B cell (primary cell): ENCODE measurements around the gene ETNPPL. TPM values are rescaled to one million over a fixed set of nuclear protein-coding genes. Genes with fewer than 3 reads are reported as not detected.

ENCODE experiments used
- ATAC-seq: fragments of 200-7000 bp; cut with Tn5 transposase; one replicate; pipeline ENCODE4 v1.10.0; 2021; ENCODE audit warnings: low read depth, mild to moderate bottlenecking, moderate number of reproducible peaks, moderate library complexity
- CTCF ChIA-PET: fragments of 350-600 bp; sonication (Branson Sonifier 250); formaldehyde crosslinking; loops from one replicate; lab custom pipeline; 2021; ENCODE audit warnings: antibody characterized with exemption, inconsistent platforms; lab: Charles Lee
- POLR2A ChIA-PET: fragments of 350-600 bp; sonication (Branson Sonifier 250); formaldehyde crosslinking; loops from one replicate; lab custom pipeline; 2021; ENCODE audit warnings: antibody characterized with exemption; lab: Charles Lee
- DNase-seq: peaks from one replicate; pipeline ENCODE4 v3.0.0; 2013
- H2AFZ ChIP-seq: 2 replicates; pipeline ENCODE4 v1.6.1; 2012; ENCODE audit warnings: mild to moderate bottlenecking, low read depth, low read length; ENCODE audit not compliant: insufficient read depth, poor library complexity, severe bottlenecking
- H3K27ac ChIP-seq, 2 donors: 1 replicate in 1 of 2; 2 replicates in 1 of 2; pipeline ENCODE4 v1.5.1; 2012 to 2013; ENCODE audit warnings: low read length in 2 of 2, mild to moderate bottlenecking in 2 of 2, moderate library complexity in 1 of 2
- H3K27me3 ChIP-seq, 4 experiments: fragments of 200-600 bp in 1 of 4; sonication (generic) in 1 of 4; replicated peaks in 1 of 4; 1 replicate in 2 of 4; 2 replicates in 2 of 4; pipeline versions ENCODE4 v1.6.1 to v1.7.0; 2013 to 2016; ENCODE audit warnings: low read length in 3 of 4, mild to moderate bottlenecking in 2 of 4, mixed read lengths in 1 of 4, moderate library complexity in 1 of 4; ENCODE audit not compliant: insufficient read depth in 4 of 4, control insufficient read depth in 3 of 4; ENCODE audit errors: control extremely low read depth in 1 of 4
- H3K36me3 ChIP-seq, 2 experiments: replicated peaks in 1 of 2; 1 replicate in 1 of 2; 2 replicates in 1 of 2; pipeline versions ENCODE4 v1.6.1 to v1.7.1; 2013; ENCODE audit warnings: low read length in 1 of 2; ENCODE audit not compliant: insufficient read depth in 2 of 2, control insufficient read depth in 1 of 2; ENCODE audit errors: control extremely low read depth in 1 of 2, extremely low read depth in 1 of 2
- H3K4me1 ChIP-seq, 2 donors: fragments of 200-600 bp in 1 of 2; sonication (generic) in 1 of 2; 1 replicate in 1 of 2; 2 replicates in 1 of 2; pipeline versions ENCODE4 v1.5.1 to v1.6.1; 2013 to 2017; ENCODE audit warnings: low read length in 2 of 2; ENCODE audit not compliant: control insufficient read depth in 2 of 2, insufficient read depth in 2 of 2
- H3K4me2 ChIP-seq: replicated peaks from 2 replicates; pipeline ENCODE3; 2012; ENCODE audit warnings: mild to moderate bottlenecking, low read depth, low read length; ENCODE audit not compliant: poor library complexity, severe bottlenecking
- H3K4me3 ChIP-seq, 5 experiments: fragments of 200-600 bp in 1 of 5; sonication (generic) in 1 of 5; 1 replicate in 3 of 5; 2 replicates in 2 of 5; pipeline versions ENCODE4 v1.5.1 to v1.7.0; 2011 to 2016; ENCODE audit warnings: low read length in 4 of 5, mild to moderate bottlenecking in 4 of 5, low read depth in 2 of 5, control low read depth in 1 of 5, moderate library complexity in 1 of 5; ENCODE audit not compliant: insufficient read depth in 1 of 5; ENCODE audit errors: control extremely low read depth in 1 of 5, extremely low read depth in 1 of 5
- H3K79me2 ChIP-seq: fragments of 200-600 bp; sonication (generic); one replicate; pipeline ENCODE4 v1.6.0; 2016; ENCODE audit warnings: low read length; ENCODE audit not compliant: control insufficient read depth, insufficient read depth
- H3K9ac ChIP-seq: fragments of 200-600 bp; sonication (generic); 2 replicates; pipeline ENCODE4 v1.6.1; 2017; ENCODE audit warnings: mild to moderate bottlenecking, low read length, moderate library complexity
- H3K9me3 ChIP-seq, 3 donors: one replicate each; pipeline versions ENCODE4 v1.6.1 to v1.7.1; 2013; ENCODE audit warnings: low read length in 2 of 3; ENCODE audit not compliant: control insufficient read depth in 2 of 3, insufficient read depth in 1 of 3; ENCODE audit errors: control extremely low read depth in 1 of 3
- H4K20me1 ChIP-seq: 2 replicates; pipeline ENCODE4 v1.6.0; 2012; ENCODE audit warnings: mild to moderate bottlenecking, low read length; ENCODE audit not compliant: insufficient read depth, control insufficient read depth, poor library complexity, severe bottlenecking
- H3K27ac Mint-ChIP-seq: one replicate; pipeline ENCODE4 v1.8.0; 2021; ENCODE audit warnings: mixed read lengths
- H3K27me3 Mint-ChIP-seq: one replicate; pipeline ENCODE4 v1.8.0; 2021; ENCODE audit warnings: mixed read lengths
- H3K4me1 Mint-ChIP-seq: one replicate; pipeline ENCODE4 v1.8.0; 2021; ENCODE audit warnings: mixed read lengths
- H3K4me3 Mint-ChIP-seq: one replicate; pipeline ENCODE4 v1.8.0; 2021; ENCODE audit warnings: mixed read lengths
- H3K9me3 Mint-ChIP-seq: one replicate; pipeline ENCODE4 v1.8.0; 2022; ENCODE audit warnings: mixed read lengths; ENCODE audit not compliant: insufficient read depth
- EZH2 ChIP-seq: IDR thresholded peaks from 2 replicates; pipeline ENCODE4 v1.6.1; 2012; ENCODE audit warnings: borderline replicate concordance, low read depth, mild to moderate bottlenecking, moderate library complexity, low read length; ENCODE audit not compliant: insufficient read depth, poor library complexity, severe bottlenecking
- WGBS: methylation state at CpG from one replicate; pipeline ENCODE4 v1.1.5; 2013; ENCODE audit warnings: missing lambda C conversion rate; ENCODE audit not compliant: insufficient coverage; 5-methylcytosine and 5-hydroxymethylcytosine counted together
- intact Hi-C: fragments of 100-400 bp; cut with micrococcal nuclease; formaldehyde crosslinking; loops from one replicate; pipeline ENCODE4 v1.10.0; 2022
- polyA plus RNA-seq: library from polyadenylated mRNA; depleted of rRNA; stranded (reverse); fragments of >200 nt; gene quantifications from 2 replicates; pipeline ENCODE4 v1.2.3, GENCODE V29; 2012
- total RNA-seq, 2 donors: library from RNA; stranded (reverse); fragments of 120-200 nt in 1 of 2; gene quantifications; 1 replicate in 1 of 2; 2 replicates in 1 of 2; pipeline versions ENCODE4 v1.2.3 to v1.2.4, GENCODE V29; 2013 to 2022
- TF ChIP-seq, protein P1 (sequence below): fragments of 200-600 bp; IDR thresholded peaks from one replicate; pipeline ENCODE4 v1.8.0; 2022; ENCODE audit warnings: antibody characterized with exemption, mild to moderate bottlenecking

Gene ETNPPL
- total and polyA plus RNA-seq, 2 donors (not counting 1 experiment from before 2014, with no cell fraction given): not detected

DNA sequence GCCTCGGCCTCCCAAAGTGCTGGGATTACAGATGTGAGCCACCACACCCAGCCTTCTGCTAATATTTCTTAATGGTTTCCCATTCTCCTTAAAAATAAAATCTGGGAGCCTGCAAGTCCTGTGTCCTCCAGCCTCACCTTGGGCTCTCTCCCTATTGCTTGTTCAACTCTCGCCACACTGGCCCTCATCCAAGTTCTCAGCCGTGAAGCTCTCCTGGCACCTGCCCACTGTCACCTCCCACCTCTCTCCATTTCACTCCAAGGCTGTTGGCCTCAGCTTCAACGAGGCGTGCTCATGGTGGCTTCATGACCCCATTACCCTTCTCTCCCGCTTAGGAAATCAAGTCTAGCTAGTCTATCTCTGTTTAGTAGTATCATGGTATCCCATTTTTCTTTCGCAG, 9.5 kb upstream of the ETNPPL start:
- Histone ChIP-seq H4K20me1 (no peaks in the 10 kb centered on the region), H3K4me2 (no peak overlapping the region), H2AFZ (no peak overlapping the region), H3K27ac (no peak overlapping the region), H3K9me3 (no peaks in the 10 kb centered on the region), H3K36me3 (no peaks in the 10 kb centered on the region), H3K4me1 (no peaks in the 10 kb centered on the region), H3K27me3 (peaks cover 0 to 3% (median 0%) of the 10 kb centered on the region in 4 experiments), H3K4me3 (no peak overlapping the region), H3K79me2 (no peaks in the 10 kb centered on the region), H3K9ac (no peak overlapping the region)
- TF ChIP-seq EZH2: no peak
- TF ChIP-seq, protein P1, sequence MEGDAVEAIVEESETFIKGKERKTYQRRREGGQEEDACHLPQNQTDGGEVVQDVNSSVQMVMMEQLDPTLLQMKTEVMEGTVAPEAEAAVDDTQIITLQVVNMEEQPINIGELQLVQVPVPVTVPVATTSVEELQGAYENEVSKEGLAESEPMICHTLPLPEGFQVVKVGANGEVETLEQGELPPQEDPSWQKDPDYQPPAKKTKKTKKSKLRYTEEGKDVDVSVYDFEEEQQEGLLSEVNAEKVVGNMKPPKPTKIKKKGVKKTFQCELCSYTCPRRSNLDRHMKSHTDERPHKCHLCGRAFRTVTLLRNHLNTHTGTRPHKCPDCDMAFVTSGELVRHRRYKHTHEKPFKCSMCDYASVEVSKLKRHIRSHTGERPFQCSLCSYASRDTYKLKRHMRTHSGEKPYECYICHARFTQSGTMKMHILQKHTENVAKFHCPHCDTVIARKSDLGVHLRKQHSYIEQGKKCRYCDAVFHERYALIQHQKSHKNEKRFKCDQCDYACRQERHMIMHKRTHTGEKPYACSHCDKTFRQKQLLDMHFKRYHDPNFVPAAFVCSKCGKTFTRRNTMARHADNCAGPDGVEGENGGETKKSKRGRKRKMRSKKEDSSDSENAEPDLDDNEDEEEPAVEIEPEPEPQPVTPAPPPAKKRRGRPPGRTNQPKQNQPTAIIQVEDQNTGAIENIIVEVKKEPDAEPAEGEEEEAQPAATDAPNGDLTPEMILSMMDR: no peak
- ChIA-PET CTCF (no interaction called here), POLR2A (no interaction called here)
- Mint-ChIP-seq H3K27ac (no peak overlapping the region), H3K9me3 (no peaks in the 10 kb centered on the region), H3K4me1 (no peaks in the 10 kb centered on the region), H3K4me3 (no peak overlapping the region), H3K27me3 (peaks cover 18% of the 10 kb centered on the region)
- DNase-seq (no peak), ATAC-seq (no peak)
- WGBS: 93% methylated on average over 3 of the region's 7 CpGs
- intact Hi-C loops: no loop called here

DNA sequence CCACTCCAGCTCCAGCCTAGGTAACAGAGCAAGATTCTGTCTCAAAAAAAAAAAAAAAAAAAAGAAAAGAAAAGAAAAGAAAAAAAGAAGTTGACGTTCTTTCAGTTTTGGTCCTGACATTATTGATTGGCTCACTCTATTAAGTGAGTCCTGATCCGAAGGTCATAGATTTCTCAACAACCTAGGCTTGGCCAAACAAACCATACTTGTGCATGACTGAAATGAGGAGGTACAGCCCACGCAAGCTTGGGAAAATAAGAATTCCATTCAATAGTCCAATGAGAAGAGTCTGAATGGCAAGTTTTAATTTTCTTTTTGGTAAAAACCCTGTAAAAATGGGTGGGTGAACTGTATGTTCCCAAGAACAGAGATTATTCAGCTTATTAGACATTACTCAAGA, 3.2 kb upstream of the ETNPPL start:
- intact Hi-C loops: no loop called here
- no peak for ATAC-seq

More for the DNA sequence above, 3.2 kb upstream of the ETNPPL start:
- TF ChIP-seq, protein P1: no peak
- no peak for TF ChIP-seq EZH2
- Histone ChIP-seq H3K79me2 (no peaks in the 10 kb centered on the region), H2AFZ (no peak overlapping the region), H3K4me3 (no peak overlapping the region), H3K9me3 (peaks cover 0 to 5% (median 3%) of the 10 kb centered on the region in 3 donors), H3K4me1 (peaks cover 13% of the 10 kb centered on the region in 2 donors), H3K9ac (no peak overlapping the region), H4K20me1 (no peaks in the 10 kb centered on the region), H3K27me3 (peaks cover 0 to 38% (median 17%) of the 10 kb centered on the region in 4 experiments), H3K27ac (no peak overlapping the region), H3K36me3 (no peaks in the 10 kb centered on the region), H3K4me2 (no peak overlapping the region)
- DNase-seq: no peak
- Mint-ChIP-seq H3K4me3 (no peak overlapping the region), H3K4me1 (peaks cover 14% of the 10 kb centered on the region), H3K27ac (no peak overlapping the region), H3K9me3 (no peaks in the 10 kb centered on the region), H3K27me3 (peaks cover 33% of the 10 kb centered on the region)
- WGBS: 100% methylated on average over 1 of the region's 3 CpGs
- ChIA-PET CTCF (no interaction called here), POLR2A (no interaction called here)
